NCI-H2029 (cell line): Measurements from ENCODE around the gene PTPRG.
"Not testable (repeated sequence)": the region's sequence is repeated elsewhere in the genome, so short reads cannot be mapped to it uniquely, and the experiment has no call there.

Experiments used
- DNase-seq: peaks from one replicate; lab custom pipeline; 2025; lab: John Stamatoyannopoulos, UW

Gene PTPRG

DNA sequence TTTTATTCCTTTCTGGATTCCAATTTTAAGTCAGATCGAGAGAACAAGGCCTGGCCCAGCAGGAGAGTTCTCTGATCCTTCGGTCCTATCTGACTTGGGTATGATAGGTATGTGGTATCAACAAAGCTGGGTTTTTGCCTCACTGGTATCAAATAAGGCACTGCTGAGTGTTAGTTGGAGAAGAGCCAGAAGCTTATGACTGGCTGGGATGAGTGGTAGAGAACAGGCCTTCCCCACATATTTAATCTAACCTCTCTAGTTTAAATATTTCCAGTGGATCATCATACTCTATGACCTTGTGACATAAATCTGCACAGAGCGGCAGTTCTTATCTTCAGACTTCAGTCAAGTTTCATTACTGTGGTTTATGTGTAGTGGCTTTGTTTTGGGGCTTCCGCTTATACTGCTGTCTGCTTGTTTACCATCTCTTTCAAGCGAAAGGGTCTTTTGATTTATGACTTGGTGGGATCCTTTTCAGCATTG is 164.5 kb downstream of the PTPRG start:
- no peak for DNase-seq

DNA sequence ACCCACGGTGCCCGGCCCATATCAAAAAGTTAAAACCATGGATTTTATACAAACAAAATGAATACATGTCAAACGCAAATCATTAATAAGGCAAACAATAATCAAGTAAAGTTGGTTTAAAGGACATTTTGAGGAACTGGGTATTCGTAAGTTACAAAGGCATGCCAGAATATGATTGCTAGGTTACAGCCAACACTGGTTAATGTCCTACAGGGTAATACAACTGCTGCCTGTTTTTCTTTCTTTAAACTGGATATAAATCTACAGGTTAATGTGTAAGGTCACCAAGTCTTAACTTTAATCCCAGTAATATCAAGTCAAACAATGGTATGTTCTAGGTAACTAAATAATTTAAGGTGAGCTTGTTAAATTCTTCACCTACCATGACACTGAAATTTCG is 166.1 kb downstream of the PTPRG start:
- no peak for DNase-seq

- DNase-seq = no peak
Observed at GRCh38 chr3:61729038-61729634, 167.8 kb downstream of the PTPRG start.

GRCh38 chr3:61730056-61730455 is 168.7 kb downstream of the PTPRG start:
- DNase-seq = no peak

DNA sequence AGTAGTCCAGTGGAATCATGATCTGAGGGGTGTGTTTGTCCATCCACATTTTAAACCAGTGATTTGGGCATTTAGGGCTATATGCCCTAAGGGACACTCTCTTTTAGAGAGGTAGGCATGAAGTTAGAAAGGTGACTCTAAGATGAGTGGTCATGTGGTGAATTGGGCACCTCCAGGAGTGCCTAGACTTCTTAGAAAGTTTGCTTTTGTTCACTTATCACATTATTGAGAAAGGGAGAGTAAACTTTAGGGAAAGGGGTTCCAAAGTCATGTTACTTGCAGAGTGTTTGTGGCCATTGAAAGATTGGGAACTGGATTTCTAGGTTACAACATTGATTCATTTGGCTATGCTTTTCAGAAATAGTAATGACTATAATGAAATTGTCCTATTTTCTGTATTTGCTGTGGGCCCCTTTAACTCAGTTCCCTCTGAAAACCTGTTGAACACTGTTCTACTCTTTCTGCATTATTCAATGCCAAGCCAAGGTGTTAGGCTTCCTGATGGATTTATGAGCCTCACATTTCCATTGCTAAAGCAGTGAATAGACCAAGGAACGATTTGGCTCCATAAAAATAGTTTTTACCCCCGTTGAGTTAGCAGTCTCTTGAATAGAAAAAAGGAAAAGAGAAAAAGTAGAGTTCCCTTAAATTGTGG is 169.3 kb downstream of the PTPRG start:
- DNase-seq = no peak

DNA sequence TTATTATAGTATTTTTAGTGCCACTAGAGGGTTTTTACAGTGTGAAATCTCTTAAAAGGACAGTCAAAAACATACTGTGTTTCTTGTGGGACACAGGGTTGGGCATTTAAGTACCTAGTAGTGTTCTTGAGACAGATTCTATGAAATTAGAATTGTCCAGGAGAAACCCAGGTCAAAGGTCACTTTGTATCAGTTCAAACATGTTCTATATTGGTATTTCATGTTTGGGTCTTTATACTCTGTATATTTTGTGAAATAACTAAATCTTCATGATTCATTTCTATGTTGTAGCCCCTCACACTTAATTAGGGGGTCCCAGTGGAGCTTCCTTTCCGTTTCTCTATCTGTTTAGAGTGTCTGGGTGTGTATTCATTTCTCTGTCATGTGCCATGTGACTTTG is 171.6 kb downstream of the PTPRG start:
- DNase-seq = no peak

DNA sequence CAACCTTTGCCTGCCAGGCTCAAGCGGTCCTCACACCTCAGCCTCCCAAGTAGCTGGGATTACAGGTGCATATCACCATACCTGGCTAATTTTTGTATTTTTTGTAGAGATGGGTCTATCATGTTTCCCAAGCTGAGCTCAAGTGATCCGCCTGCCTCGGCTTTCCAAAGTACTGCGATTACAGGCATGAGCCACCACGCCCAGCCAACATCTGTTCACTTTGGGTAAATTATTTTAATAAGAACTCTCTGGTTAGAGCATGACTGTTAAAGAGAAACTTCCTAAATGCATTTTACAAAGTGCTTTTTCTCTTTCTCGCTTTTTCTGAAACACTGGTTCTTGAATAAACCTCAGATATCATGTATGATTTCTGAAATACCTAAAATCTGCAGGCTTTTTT is 172.5 kb downstream of the PTPRG start:
- DNase-seq = no peak

- DNase-seq = no peak
Observed at GRCh38 chr3:61734749-61735686, 173.6 kb downstream of the PTPRG start.

DNA sequence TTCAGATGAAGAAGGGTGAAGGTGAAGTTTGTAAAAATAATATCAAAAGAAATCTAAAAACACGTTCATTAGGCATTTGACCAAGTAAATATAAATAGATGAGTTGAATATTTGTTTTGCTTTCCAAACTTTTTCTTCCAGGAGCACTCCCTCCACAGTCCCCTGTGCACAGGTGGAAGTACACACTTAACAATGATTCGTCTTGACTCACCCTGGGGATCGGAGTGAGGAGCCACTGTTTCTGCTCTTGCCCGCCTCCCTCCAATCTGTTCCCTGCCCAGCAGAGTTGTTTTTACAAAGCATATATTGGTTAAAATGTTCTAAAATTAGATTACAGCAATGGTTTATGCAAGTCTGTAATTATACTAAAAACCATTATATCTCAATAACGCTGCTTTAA is 175.1 kb downstream of the PTPRG start:
- DNase-seq = no peak

DNA sequence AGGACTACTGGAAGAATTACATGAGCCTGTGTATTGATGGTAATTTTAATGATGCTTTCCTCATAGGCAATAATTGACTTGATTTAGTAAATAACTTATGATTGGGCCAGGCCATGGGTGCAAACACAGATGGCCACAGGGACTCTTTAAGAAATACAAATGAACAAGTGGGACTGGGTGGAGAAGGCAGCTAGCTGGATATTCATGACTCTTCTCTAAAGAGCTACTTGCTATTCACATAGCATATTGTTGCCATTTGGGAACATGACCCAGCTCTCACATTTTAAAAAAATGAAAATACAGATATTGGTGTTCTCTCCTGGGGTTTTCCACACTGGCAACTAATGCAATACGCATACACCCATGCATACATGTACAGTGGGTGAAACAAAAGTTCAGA is 178.3 kb downstream of the PTPRG start:
- DNase-seq = no peak

DNA sequence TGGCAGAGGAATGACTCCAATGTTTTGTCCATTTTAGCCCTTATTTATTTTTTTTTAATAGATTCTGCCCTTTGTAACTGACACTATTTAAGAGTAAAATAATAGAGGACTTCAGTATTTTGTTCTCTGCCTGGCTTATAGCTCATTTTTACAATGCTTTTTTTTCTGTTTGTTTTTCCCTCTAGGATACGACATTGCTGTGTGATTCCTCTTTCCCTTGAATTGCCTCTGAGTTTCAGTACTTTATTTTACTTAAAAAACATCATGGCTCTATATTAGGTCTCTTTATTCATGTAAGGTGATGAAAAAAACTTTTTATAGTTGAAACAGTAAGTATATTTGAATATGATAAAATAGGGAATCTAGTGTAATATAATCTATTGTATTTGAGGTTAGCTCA is 179.1 kb downstream of the PTPRG start:
- no peak for DNase-seq

GRCh38 chr3:61741551-61741950 is 180.2 kb downstream of the PTPRG start:
- no peak for DNase-seq

- no peak for DNase-seq
Observed at GRCh38 chr3:61742006-61742405, 180.6 kb downstream of the PTPRG start.

- no peak for DNase-seq
Observed at GRCh38 chr3:61743067-61743466, 181.7 kb downstream of the PTPRG start.

DNA sequence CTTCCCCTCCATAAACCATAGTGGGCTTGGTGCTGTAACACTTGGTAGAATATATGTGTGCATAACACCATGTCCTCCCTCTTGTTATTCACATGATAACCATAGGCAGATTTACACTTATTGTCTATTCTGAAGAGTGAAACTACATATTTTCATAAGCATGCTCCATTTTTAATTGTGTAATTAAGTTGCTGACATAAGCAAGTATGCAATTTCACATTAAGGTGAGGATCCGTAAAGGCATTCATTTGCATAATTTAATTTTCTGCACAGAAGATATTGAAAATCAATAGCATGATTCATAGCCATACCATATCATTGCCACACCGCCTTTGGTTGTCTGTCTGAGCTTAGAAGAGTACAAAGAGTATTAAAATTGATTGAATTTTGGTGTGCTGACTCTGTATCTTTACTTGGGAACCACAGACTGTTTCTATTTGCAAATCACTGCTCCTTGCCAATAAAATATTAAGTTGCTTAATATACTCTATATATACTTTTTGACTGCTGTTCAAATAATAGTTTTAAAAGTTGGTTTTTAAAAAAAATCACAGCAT is 182.4 kb downstream of the PTPRG start:
- no peak for DNase-seq

- no peak for DNase-seq
Observed at GRCh38 chr3:61748288-61748687, 186.9 kb downstream of the PTPRG start.

- DNase-seq = no peak
Observed at GRCh38 chr3:61750766-61751165, 189.4 kb downstream of the PTPRG start.

DNA sequence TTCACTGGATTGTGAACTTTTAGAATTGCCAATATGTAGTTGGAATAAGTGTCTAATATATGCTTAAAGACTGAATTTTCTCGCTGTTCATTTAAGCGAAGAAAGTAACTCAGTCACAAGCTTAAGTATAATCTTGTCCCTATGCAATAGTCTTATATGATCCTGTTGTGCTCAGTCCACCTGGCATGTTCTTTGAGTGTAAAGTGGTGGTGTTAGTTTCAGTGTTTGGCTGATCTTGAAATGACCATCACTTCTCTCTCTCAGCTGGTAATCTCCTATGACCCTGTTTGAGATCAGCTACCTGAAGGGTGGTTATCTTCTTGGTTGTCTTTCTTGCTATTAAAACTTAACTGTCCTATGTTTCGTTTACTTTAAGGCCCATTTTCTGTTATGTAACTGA is 197.5 kb downstream of the PTPRG start:
- no peak for DNase-seq

GRCh38 chr3:61760783-61761182 is 199.4 kb downstream of the PTPRG start:
- DNase-seq = not testable (repeated sequence)

GRCh38 chr3:61761694-61762430 is 200.5 kb downstream of the PTPRG start:
- DNase-seq = no peak

- DNase-seq = no peak
Observed at GRCh38 chr3:61765157-61765876, 203.9 kb downstream of the PTPRG start.
